Neural cell (in vitro differentiated cells): Measurements from ENCODE around the gene DPP6. TPM values are rescaled to one million over a fixed set of nuclear protein-coding genes. Genes with fewer than 3 reads are reported as not detected.

Source experiments
- H2AFZ ChIP-seq: fragments of 200-600, 300-800 bp; sonication (generic), shearing (Covaris generic); 2 replicates; pipeline ENCODE4 v1.6.0; 2014; ENCODE audit warnings: low read depth, mild to moderate bottlenecking, antibody characterized with exemption, low read length, moderate library complexity
- H3F3A ChIP-seq: fragments of 200-600 bp; shearing (Covaris generic); 2 replicates; pipeline ENCODE4 v1.6.1; 2016; ENCODE audit warnings: mild to moderate bottlenecking, moderate library complexity, mixed read lengths, antibody characterized with exemption, low read length; ENCODE audit not compliant: insufficient read depth, poor library complexity, severe bottlenecking
- H3K27ac ChIP-seq: fragments of 200-600, 300-800 bp; sonication (generic), shearing (Covaris generic); 2 replicates; pipeline ENCODE4 v1.5.1; 2014; ENCODE audit warnings: mild to moderate bottlenecking, low read length, moderate library complexity
- H3K27me3 ChIP-seq: fragments of 300-800, 200-600 bp; sonication (generic), shearing (Covaris generic); 2 replicates; pipeline ENCODE4 v1.6.0; 2014; ENCODE audit warnings: mild to moderate bottlenecking, low read depth, low read length, moderate library complexity; ENCODE audit not compliant: insufficient read depth
- H3K36me3 ChIP-seq: fragments of 300-800, 200-600 bp; sonication (generic), shearing (Covaris generic); 2 replicates; pipeline ENCODE4 v1.5.1; 2014; ENCODE audit warnings: mild to moderate bottlenecking, antibody characterized with exemption, low read length, moderate library complexity; ENCODE audit not compliant: insufficient read depth
- H3K4me2 ChIP-seq: fragments of 300-800, 200-600 bp; sonication (generic), shearing (Covaris generic); 2 replicates; pipeline ENCODE4 v1.6.0; 2014; ENCODE audit warnings: mild to moderate bottlenecking, low read length
- H3K4me3 ChIP-seq: fragments of 300-800, 200-600 bp; sonication (generic), shearing (Covaris generic); 2 replicates; pipeline ENCODE4 v1.5.1; 2014; ENCODE audit warnings: mild to moderate bottlenecking, low read length, moderate library complexity
- H3K79me2 ChIP-seq: fragments of 200-600 bp; shearing (Covaris generic); replicated peaks from 2 replicates; pipeline ENCODE4 v1.6.0; 2014; ENCODE audit warnings: mild to moderate bottlenecking, low read length, moderate library complexity; ENCODE audit not compliant: insufficient read depth
- H3K9ac ChIP-seq: fragments of 300-800, 200-600 bp; sonication (generic), shearing (Covaris generic); 2 replicates; pipeline ENCODE4 v1.6.1; 2016; ENCODE audit warnings: mild to moderate bottlenecking, low read length, mixed read lengths
- H3K9me2 ChIP-seq: fragments of 200-600 bp; shearing (Covaris generic); 2 replicates; pipeline ENCODE4 v1.6.1; 2016; ENCODE audit warnings: mild to moderate bottlenecking, low read length, mixed read lengths; ENCODE audit not compliant: insufficient read depth
- H3K9me3 ChIP-seq: fragments of 200-600, 300-800 bp; sonication (generic), shearing (Covaris generic); 2 replicates; pipeline ENCODE4 v1.6.1; 2016; ENCODE audit warnings: mild to moderate bottlenecking, mixed run types, low read length, moderate library complexity, mixed read lengths
- H4K20me1 ChIP-seq: fragments of 200-600 bp; shearing (Covaris generic); 2 replicates; pipeline ENCODE4 v1.6.1; 2016; ENCODE audit warnings: mild to moderate bottlenecking, mixed run types; ENCODE audit not compliant: insufficient read depth
- EP300 ChIP-seq: fragments of 450-650 bp; conservative IDR thresholded peaks from 2 replicates; pipeline ENCODE4 v1.6.1; 2014; ENCODE audit warnings: antibody characterized with exemption, mild to moderate bottlenecking, moderate library complexity; ENCODE audit not compliant: poor library complexity, severe bottlenecking
- EZH2 ChIP-seq: fragments of 200-600, 300-800 bp; shearing (Covaris generic), sonication (generic); IDR thresholded peaks from 2 replicates; pipeline ENCODE4 v1.6.1; 2014; ENCODE audit warnings: antibody characterized with exemption, low read length, borderline replicate concordance, mild to moderate bottlenecking; ENCODE audit not compliant: insufficient read depth, poor library complexity, severe bottlenecking
- MXI1 ChIP-seq: fragments of 450-650 bp; conservative IDR thresholded peaks from 2 replicates; pipeline ENCODE4 v1.6.1; 2014; ENCODE audit warnings: antibody characterized with exemption, mild to moderate bottlenecking; ENCODE audit not compliant: poor library complexity, severe bottlenecking
- POLR2AphosphoS5 ChIP-seq: IDR thresholded peaks from 2 replicates; pipeline ENCODE4 v1.6.1; 2012
- RAD21 ChIP-seq: fragments of 450-650 bp; conservative IDR thresholded peaks from 2 replicates; pipeline ENCODE4 v1.6.1; 2014; ENCODE audit warnings: antibody characterized with exemption, mild to moderate bottlenecking, moderate library complexity
- SMC3 ChIP-seq: fragments of 450-650 bp; conservative IDR thresholded peaks from 2 replicates; pipeline ENCODE4 v1.6.1; 2014; ENCODE audit warnings: antibody characterized with exemption, mild to moderate bottlenecking, moderate library complexity; ENCODE audit not compliant: poor library complexity
- TAF1 ChIP-seq: IDR thresholded peaks from 2 replicates; pipeline ENCODE4 v1.6.1; 2012; ENCODE audit warnings: low read depth
- polyA plus RNA-seq: library from polyadenylated mRNA; depleted of rRNA; stranded (reverse); fragments of >200 nt; gene quantifications from 2 replicates; pipeline ENCODE4 v1.2.3, GENCODE V29; 2014
- TF ChIP-seq, protein P1 (sequence below): IDR thresholded peaks from 2 replicates; pipeline ENCODE4 v1.6.1; 2012; ENCODE audit warnings: borderline replicate concordance
- TF ChIP-seq, protein P2 (sequence below): fragments of 450-650 bp; IDR thresholded peaks from 2 replicates; pipeline ENCODE4 v1.5.1; 2014; ENCODE audit warnings: antibody characterized with exemption, mild to moderate bottlenecking, moderate library complexity; ENCODE audit not compliant: poor library complexity, severe bottlenecking

Gene DPP6
- polyA plus RNA-seq, 1 donor from 2014 or later = 20.4 TPM

DNA sequence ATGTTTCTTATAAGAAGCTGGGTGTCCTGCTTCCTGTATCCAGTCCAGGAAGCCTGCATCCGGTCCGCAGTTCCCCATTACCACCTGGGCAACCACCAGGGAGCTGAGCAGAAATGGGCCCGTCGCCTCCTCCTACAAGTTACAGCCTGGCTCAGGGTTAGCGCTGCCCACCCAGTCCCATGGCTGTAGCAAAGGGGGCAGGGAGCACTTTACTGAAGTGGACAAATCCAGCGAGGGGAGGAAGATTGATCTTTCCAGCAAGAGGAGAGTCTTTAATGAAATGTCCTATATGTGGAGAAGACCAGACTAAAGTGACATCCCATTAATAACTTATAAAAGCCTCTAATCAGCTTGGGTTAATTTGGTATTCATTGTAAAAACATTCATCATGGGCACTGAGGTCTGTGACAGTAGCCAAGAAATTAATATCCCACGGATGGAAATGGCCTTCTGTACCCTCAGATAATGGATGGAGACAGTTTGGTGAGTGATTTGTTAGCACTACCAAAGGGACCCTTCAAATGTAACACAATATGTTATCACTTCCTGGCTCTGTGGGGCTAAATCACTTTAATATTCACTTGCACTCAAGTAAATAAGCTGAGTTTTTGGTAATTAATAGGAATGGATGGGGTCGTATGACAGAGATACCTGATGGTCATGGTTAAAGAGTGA is 627.3 kb downstream of the DPP6 start:
- H3F3A ChIP-seq = no peaks in the 10 kb centered on the region
- H3K4me2 ChIP-seq = no peak overlapping the region
- no peak overlapping the region for H2AFZ ChIP-seq
- no peaks in the 10 kb centered on the region for H3K36me3 ChIP-seq
- H3K4me3 ChIP-seq = no peak overlapping the region
- no peaks in the 10 kb centered on the region for H3K9me2 ChIP-seq
- H3K9ac ChIP-seq = no peak overlapping the region
- H3K27me3 ChIP-seq = no peaks in the 10 kb centered on the region
- TF ChIP-seq RAD21 = no peak
- no peak for TF ChIP-seq MXI1
- TF ChIP-seq POLR2AphosphoS5 = no peak
- TF ChIP-seq EP300 = no peak
- TF ChIP-seq TAF1 = no peak
- TF ChIP-seq SMC3 = no peak
- TF ChIP-seq, protein P1, sequence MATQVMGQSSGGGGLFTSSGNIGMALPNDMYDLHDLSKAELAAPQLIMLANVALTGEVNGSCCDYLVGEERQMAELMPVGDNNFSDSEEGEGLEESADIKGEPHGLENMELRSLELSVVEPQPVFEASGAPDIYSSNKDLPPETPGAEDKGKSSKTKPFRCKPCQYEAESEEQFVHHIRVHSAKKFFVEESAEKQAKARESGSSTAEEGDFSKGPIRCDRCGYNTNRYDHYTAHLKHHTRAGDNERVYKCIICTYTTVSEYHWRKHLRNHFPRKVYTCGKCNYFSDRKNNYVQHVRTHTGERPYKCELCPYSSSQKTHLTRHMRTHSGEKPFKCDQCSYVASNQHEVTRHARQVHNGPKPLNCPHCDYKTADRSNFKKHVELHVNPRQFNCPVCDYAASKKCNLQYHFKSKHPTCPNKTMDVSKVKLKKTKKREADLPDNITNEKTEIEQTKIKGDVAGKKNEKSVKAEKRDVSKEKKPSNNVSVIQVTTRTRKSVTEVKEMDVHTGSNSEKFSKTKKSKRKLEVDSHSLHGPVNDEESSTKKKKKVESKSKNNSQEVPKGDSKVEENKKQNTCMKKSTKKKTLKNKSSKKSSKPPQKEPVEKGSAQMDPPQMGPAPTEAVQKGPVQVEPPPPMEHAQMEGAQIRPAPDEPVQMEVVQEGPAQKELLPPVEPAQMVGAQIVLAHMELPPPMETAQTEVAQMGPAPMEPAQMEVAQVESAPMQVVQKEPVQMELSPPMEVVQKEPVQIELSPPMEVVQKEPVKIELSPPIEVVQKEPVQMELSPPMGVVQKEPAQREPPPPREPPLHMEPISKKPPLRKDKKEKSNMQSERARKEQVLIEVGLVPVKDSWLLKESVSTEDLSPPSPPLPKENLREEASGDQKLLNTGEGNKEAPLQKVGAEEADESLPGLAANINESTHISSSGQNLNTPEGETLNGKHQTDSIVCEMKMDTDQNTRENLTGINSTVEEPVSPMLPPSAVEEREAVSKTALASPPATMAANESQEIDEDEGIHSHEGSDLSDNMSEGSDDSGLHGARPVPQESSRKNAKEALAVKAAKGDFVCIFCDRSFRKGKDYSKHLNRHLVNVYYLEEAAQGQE = no peak
- TF ChIP-seq, protein P2, sequence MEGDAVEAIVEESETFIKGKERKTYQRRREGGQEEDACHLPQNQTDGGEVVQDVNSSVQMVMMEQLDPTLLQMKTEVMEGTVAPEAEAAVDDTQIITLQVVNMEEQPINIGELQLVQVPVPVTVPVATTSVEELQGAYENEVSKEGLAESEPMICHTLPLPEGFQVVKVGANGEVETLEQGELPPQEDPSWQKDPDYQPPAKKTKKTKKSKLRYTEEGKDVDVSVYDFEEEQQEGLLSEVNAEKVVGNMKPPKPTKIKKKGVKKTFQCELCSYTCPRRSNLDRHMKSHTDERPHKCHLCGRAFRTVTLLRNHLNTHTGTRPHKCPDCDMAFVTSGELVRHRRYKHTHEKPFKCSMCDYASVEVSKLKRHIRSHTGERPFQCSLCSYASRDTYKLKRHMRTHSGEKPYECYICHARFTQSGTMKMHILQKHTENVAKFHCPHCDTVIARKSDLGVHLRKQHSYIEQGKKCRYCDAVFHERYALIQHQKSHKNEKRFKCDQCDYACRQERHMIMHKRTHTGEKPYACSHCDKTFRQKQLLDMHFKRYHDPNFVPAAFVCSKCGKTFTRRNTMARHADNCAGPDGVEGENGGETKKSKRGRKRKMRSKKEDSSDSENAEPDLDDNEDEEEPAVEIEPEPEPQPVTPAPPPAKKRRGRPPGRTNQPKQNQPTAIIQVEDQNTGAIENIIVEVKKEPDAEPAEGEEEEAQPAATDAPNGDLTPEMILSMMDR = no peak
- TF ChIP-seq EZH2 = no peak
- H4K20me1 ChIP-seq = no peaks in the 10 kb centered on the region
- H3K79me2 ChIP-seq = no peaks in the 10 kb centered on the region
- no peak overlapping the region for H3K27ac ChIP-seq
- no peaks in the 10 kb centered on the region for H3K9me3 ChIP-seq

DNA sequence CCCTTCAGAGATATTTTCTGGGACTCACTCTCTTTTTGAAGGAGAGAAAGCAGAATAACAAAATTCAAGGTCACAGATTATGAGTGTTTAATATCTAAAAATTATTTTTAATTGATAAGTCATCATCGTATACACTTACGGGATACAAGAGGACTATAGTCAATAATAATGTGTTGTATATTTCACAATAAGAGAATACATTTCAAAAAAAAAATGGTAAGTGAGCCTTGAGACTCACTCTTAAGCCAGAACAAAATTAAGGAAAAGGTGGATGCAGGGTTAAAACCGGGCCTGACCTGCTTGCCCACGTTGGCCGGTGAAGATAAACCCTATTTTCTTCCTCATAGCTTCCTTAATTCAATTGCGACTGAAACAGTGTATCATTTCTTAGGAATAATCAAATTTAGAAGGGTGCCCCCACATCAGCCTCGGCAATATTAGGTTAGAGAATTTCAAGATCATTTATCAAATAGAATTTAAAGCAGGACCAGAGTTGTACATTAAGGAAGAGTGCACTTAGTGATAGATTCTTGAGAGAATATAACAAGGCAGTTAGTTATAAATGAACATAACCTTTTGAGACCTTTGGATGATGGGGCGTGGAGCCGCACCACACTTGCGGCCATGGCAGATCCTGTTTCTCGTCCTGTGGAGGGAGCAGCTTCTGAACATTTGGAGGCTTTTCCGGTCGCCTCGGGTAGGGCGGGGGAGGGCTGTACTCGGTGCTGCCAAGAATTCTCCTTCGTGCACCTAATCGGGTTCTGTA is 628.9 kb downstream of the DPP6 start:
- no peak overlapping the region for H3K4me2 ChIP-seq
- H2AFZ ChIP-seq = no peak overlapping the region
- no peak overlapping the region for H3K9ac ChIP-seq
- H3K4me3 ChIP-seq = no peak overlapping the region
- no peak for TF ChIP-seq SMC3
- TF ChIP-seq POLR2AphosphoS5 = no peak
- TF ChIP-seq RAD21 = no peak
- TF ChIP-seq, protein P1 = no peak
- no peak for TF ChIP-seq MXI1
- TF ChIP-seq EP300 = no peak
- TF ChIP-seq, protein P2 = no peak
- no peak for TF ChIP-seq TAF1
- no peak for TF ChIP-seq EZH2
- H3K27ac ChIP-seq = no peak overlapping the region
- H3F3A ChIP-seq = no peaks in the 10 kb centered on the region
- H4K20me1 ChIP-seq = no peaks in the 10 kb centered on the region
- H3K9me3 ChIP-seq = no peaks in the 10 kb centered on the region
- H3K9me2 ChIP-seq = no peaks in the 10 kb centered on the region
- no peaks in the 10 kb centered on the region for H3K36me3 ChIP-seq
- H3K27me3 ChIP-seq = no peaks in the 10 kb centered on the region
- no peaks in the 10 kb centered on the region for H3K79me2 ChIP-seq
